HEK293T (cell line): ENCODE data around the gene ERBB4.

Source experiments
- BHLHE40 ChIP-seq: fragments of 450-650 bp; IDR thresholded peaks from 2 replicates; pipeline ENCODE4 v1.6.1; 2016; ENCODE audit warnings: mild to moderate bottlenecking, moderate library complexity, borderline replicate concordance
- ELF4 ChIP-seq: fragments of 450-650 bp; IDR thresholded peaks from 2 replicates; pipeline ENCODE4 v1.6.1; 2017; ENCODE audit warnings: antibody characterized with exemption
- FOXM1 ChIP-seq: fragments of 450-650 bp; IDR thresholded peaks from 2 replicates; pipeline ENCODE4 v1.6.1; 2017; ENCODE audit warnings: mild to moderate bottlenecking, borderline replicate concordance
- HDGF ChIP-seq: fragments of 450-650 bp; IDR thresholded peaks from 2 replicates; pipeline ENCODE4 v1.6.1; 2017; ENCODE audit warnings: antibody characterized with exemption, borderline replicate concordance
- L3MBTL2 ChIP-seq: fragments of 450-650 bp; conservative IDR thresholded peaks from 2 replicates; pipeline ENCODE4 v1.6.1; 2016; ENCODE audit warnings: mild to moderate bottlenecking
- NFRKB ChIP-seq: fragments of 450-650 bp; IDR thresholded peaks from 2 replicates; pipeline ENCODE4 v1.6.1; 2016; ENCODE audit warnings: mild to moderate bottlenecking, moderate library complexity
- SUZ12 ChIP-seq: fragments of 450-650 bp; IDR thresholded peaks from 2 replicates; pipeline ENCODE4 v1.6.1; 2016; ENCODE audit warnings: mild to moderate bottlenecking
- ZNF384 ChIP-seq: fragments of 450-650 bp; IDR thresholded peaks from 2 replicates; pipeline ENCODE4 v1.6.1; 2016
- TF ChIP-seq, protein P1 (sequence below): fragments of 450-650 bp; IDR thresholded peaks from 2 replicates; pipeline ENCODE4 v1.6.1; 2016

DNA sequence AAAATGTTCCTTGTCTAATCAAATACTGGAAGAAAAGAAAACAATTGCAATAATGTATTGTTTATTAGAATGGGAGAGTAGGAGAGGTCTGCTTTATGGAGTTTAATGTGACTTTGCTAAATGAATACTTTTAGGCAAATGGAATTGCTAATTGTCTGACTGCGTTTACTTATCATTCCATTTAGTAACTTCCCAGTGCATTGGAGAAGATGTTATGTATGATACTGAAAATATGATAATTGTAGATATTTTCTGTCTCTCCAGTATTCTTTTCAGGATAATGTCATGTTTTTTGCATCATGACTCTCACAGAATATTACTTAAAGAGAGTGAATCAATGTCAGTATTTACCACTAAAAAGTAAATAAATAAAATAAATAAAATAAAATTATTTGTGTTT is 8.1 kb upstream of the ERBB4 start:
- TF ChIP-seq SUZ12 (no peak), NFRKB (no peak), BHLHE40 (no peak), HDGF (no peak), ZNF384 (no peak), ELF4 (no peak), FOXM1 (no peak), L3MBTL2 (no peak)
- TF ChIP-seq, protein P1, sequence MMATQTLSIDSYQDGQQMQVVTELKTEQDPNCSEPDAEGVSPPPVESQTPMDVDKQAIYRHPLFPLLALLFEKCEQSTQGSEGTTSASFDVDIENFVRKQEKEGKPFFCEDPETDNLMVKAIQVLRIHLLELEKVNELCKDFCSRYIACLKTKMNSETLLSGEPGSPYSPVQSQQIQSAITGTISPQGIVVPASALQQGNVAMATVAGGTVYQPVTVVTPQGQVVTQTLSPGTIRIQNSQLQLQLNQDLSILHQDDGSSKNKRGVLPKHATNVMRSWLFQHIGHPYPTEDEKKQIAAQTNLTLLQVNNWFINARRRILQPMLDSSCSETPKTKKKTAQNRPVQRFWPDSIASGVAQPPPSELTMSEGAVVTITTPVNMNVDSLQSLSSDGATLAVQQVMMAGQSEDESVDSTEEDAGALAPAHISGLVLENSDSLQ: no peak
